GM12891 (cell line): ENCODE measurements around the gene FIGN.

Experiments
- PAX5 ChIP-seq: IDR thresholded peaks from 2 replicates; pipeline ENCODE4 v1.6.1; 2011; ENCODE audit warnings: low read length, moderate library complexity, mild to moderate bottlenecking; ENCODE audit not compliant: insufficient read depth, severe bottlenecking
- POLR2A ChIP-seq: IDR thresholded peaks from 2 replicates; pipeline ENCODE4 v1.6.1; 2011; ENCODE audit warnings: low read depth, low read length, control low read depth
- POLR2AphosphoS5 ChIP-seq: IDR thresholded peaks from 2 replicates; pipeline ENCODE4 v1.6.1; 2011; ENCODE audit warnings: low read depth, low read length, control low read depth
- POU2F2 ChIP-seq: IDR thresholded peaks from 2 replicates; pipeline ENCODE4 v1.6.1; 2011; ENCODE audit warnings: low read depth, mild to moderate bottlenecking, control low read depth, low read length, moderate library complexity
- TAF1 ChIP-seq: IDR thresholded peaks from 2 replicates; pipeline ENCODE4 v1.6.1; 2011; ENCODE audit warnings: low read depth, low read length, control low read depth

GRCh38 chr2:163755366-163755765 is 19.6 kb upstream of the FIGN start:
- TF ChIP-seq POLR2A: no peak
- no peak for TF ChIP-seq POLR2AphosphoS5
- TF ChIP-seq TAF1: no peak
- no peak for TF ChIP-seq PAX5
- TF ChIP-seq POU2F2: no peak
